Measurements from ENCODE around the gene TULP1.
"Not testable (repeated sequence)": the region's sequence is repeated elsewhere in the genome, so short reads cannot be mapped to it uniquely, and the experiment has no call there.

The TULP1 gene

GRCh38 chr6:35541836-35542235, 29.1 kb upstream of the TULP1 start:
- no peaks in the 10 kb centered on the region for H3K4me1 ChIP-seq (ENCODE audit: control insufficient read depth, insufficient read depth, low read length)
- no peak overlapping the region for H3K4me3 ChIP-seq (ENCODE audit: low read length)
- H3K27me3 ChIP-seq (ENCODE audit: control insufficient read depth, insufficient read depth, low read length) = peaks cover 11% of the 10 kb centered on the region
- H3K36me3 ChIP-seq (ENCODE audit: control insufficient read depth, insufficient read depth, low read length) = no peaks in the 10 kb centered on the region
- no peak overlapping the region for H3K9ac ChIP-seq (ENCODE audit: low read length)
- no peaks in the 10 kb centered on the region for H3K9me3 ChIP-seq (ENCODE audit: control insufficient read depth, low read length)

DNA sequence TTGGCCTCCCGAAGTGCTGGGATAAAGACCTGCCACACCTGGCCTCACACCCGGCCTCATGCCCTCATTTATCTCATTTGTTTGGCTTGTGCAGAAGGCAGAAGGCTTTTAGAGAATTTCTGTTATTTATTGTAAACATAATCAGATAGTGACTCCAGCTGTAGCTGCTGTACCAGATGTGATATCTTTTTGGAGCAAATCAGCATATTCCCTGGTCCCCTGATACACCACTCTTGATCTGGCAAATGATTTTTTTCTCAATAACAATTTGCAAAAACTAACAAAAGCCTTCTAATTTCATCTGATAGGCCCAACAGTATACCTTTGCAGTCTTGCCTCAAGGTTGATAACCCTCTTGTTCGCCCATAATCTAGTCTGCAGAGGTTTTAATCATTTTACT, 26.5 kb upstream of the TULP1 start:
- no peaks in the 10 kb centered on the region for H3K9me3 ChIP-seq (ENCODE audit: control insufficient read depth, low read length)
- no peaks in the 10 kb centered on the region for H3K4me1 ChIP-seq (ENCODE audit: control insufficient read depth, insufficient read depth, low read length)
- no peak overlapping the region for H3K9ac ChIP-seq (ENCODE audit: low read length)
- no peak overlapping the region for H3K4me3 ChIP-seq (ENCODE audit: low read length)
- H3K27me3 ChIP-seq (ENCODE audit: control insufficient read depth, insufficient read depth, low read length) = no peaks in the 10 kb centered on the region
- H3K36me3 ChIP-seq (ENCODE audit: control insufficient read depth, insufficient read depth, low read length) = no peaks in the 10 kb centered on the region

GRCh38 chr6:35535847-35536246, 23.2 kb upstream of the TULP1 start:
- H3K9ac ChIP-seq (ENCODE audit: low read length); H3K9me3 ChIP-seq (ENCODE audit: control insufficient read depth, low read length); H3K4me1 ChIP-seq (ENCODE audit: control insufficient read depth, insufficient read depth, low read length); H3K36me3 ChIP-seq (ENCODE audit: control insufficient read depth, insufficient read depth, low read length); H3K4me3 ChIP-seq (ENCODE audit: low read length); H3K27me3 ChIP-seq (ENCODE audit: control insufficient read depth, insufficient read depth, low read length): not testable (repeated sequence)

- Histone ChIP-seq H3K9me3 (ENCODE audit: control insufficient read depth, low read length) (no peaks in the 10 kb centered on the region), H3K27me3 (ENCODE audit: control insufficient read depth, insufficient read depth, low read length) (no peaks in the 10 kb centered on the region), H3K9ac (ENCODE audit: low read length) (no peak overlapping the region), H3K4me3 (ENCODE audit: low read length) (no peak overlapping the region), H3K4me1 (ENCODE audit: control insufficient read depth, insufficient read depth, low read length) (no peaks in the 10 kb centered on the region), H3K36me3 (ENCODE audit: control insufficient read depth, insufficient read depth, low read length) (no peaks in the 10 kb centered on the region)
These were observed 21.9 kb upstream of the TULP1 start for GRCh38 chr6:35534407-35535170.

DNA sequence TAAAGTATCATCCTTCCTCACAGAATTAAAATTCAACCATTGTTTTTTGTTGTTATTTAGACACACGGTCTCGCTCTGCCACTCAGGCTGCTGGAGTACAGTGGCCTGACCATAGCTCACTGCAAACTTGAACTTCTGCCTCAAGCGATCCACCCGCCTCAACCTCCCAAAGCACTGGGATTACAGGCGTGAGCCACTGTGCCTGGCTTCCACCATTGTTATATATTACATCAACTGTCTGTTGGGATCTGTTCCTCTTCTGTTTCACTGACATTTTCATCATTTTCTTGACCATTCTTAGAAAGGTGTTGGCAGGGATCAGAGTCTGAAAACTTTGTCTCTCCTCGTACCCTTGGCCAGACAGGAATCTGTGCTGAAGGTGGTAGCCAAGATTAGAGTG, 21.3 kb upstream of the TULP1 start:
- no peaks in the 10 kb centered on the region for H3K36me3 ChIP-seq (ENCODE audit: control insufficient read depth, insufficient read depth, low read length)
- H3K27me3 ChIP-seq (ENCODE audit: control insufficient read depth, insufficient read depth, low read length) = no peaks in the 10 kb centered on the region
- no peaks in the 10 kb centered on the region for H3K9me3 ChIP-seq (ENCODE audit: control insufficient read depth, low read length)
- no peak overlapping the region for H3K9ac ChIP-seq (ENCODE audit: low read length)
- no peak overlapping the region for H3K4me3 ChIP-seq (ENCODE audit: low read length)
- H3K4me1 ChIP-seq (ENCODE audit: control insufficient read depth, insufficient read depth, low read length) = no peaks in the 10 kb centered on the region

DNA sequence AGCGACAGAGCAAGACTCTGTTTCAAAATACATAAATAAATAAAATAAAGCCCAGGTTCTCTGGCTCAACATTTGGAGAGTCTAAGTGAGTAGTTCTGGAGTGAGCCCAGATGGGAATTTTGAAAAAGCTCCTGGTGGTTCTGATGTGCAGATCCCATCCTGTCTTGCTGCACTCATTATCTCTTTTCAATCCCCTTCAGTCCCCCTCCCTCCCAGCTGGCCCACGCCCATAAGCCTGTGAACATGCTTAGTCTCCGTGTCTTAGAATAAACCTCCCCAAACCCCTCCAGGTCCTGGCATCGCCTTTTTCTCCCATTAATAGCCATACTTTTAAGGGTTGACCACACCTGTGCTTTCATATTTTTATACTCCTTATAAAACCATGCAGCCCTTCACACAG, 19.4 kb upstream of the TULP1 start:
- Histone ChIP-seq H3K27me3 (ENCODE audit: control insufficient read depth, insufficient read depth, low read length) (no peaks in the 10 kb centered on the region), H3K36me3 (ENCODE audit: control insufficient read depth, insufficient read depth, low read length) (no peaks in the 10 kb centered on the region), H3K4me3 (ENCODE audit: low read length) (no peak overlapping the region), H3K4me1 (ENCODE audit: control insufficient read depth, insufficient read depth, low read length) (no peaks in the 10 kb centered on the region), H3K9me3 (ENCODE audit: control insufficient read depth, low read length) (no peaks in the 10 kb centered on the region), H3K9ac (ENCODE audit: low read length) (no peak overlapping the region)

DNA sequence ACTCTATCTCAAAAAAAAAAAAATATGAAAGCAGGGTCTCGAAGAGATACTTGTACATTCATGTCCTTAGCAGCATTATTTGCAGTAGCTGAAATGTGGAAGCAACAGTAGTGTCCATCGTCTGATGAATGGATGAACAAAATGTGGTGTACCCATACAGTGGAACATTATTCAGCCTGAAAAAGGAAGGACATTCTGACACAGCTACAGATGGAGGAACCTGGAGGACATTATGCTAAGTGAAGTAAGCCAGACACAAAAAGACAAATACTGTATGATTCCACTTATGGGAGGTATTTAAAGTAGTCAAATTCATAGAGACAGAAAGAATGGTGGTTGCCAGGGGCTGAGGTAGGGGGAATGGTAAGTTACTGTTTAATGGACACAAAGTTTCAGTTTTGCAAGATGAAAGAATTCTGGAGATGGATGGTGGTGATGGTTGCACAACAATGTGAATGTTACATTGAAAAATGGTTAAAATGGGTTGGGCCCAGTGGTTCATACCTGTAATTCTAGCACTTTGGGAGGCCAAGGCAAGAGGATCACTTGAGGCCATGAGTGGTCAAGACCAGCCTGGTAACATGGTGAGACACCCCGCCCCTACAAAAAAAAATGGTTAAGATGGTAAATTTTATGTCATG, 11.8 kb upstream of the TULP1 start:
- no peak overlapping the region for H3K4me3 ChIP-seq (ENCODE audit: low read length)
- H3K4me1 ChIP-seq (ENCODE audit: control insufficient read depth, insufficient read depth, low read length) = no peaks in the 10 kb centered on the region
- no peaks in the 10 kb centered on the region for H3K9me3 ChIP-seq (ENCODE audit: control insufficient read depth, low read length)
- no peak overlapping the region for H3K9ac ChIP-seq (ENCODE audit: low read length)
- H3K27me3 ChIP-seq (ENCODE audit: control insufficient read depth, insufficient read depth, low read length) = no peaks in the 10 kb centered on the region
- H3K36me3 ChIP-seq (ENCODE audit: control insufficient read depth, insufficient read depth, low read length) = no peaks in the 10 kb centered on the region

DNA sequence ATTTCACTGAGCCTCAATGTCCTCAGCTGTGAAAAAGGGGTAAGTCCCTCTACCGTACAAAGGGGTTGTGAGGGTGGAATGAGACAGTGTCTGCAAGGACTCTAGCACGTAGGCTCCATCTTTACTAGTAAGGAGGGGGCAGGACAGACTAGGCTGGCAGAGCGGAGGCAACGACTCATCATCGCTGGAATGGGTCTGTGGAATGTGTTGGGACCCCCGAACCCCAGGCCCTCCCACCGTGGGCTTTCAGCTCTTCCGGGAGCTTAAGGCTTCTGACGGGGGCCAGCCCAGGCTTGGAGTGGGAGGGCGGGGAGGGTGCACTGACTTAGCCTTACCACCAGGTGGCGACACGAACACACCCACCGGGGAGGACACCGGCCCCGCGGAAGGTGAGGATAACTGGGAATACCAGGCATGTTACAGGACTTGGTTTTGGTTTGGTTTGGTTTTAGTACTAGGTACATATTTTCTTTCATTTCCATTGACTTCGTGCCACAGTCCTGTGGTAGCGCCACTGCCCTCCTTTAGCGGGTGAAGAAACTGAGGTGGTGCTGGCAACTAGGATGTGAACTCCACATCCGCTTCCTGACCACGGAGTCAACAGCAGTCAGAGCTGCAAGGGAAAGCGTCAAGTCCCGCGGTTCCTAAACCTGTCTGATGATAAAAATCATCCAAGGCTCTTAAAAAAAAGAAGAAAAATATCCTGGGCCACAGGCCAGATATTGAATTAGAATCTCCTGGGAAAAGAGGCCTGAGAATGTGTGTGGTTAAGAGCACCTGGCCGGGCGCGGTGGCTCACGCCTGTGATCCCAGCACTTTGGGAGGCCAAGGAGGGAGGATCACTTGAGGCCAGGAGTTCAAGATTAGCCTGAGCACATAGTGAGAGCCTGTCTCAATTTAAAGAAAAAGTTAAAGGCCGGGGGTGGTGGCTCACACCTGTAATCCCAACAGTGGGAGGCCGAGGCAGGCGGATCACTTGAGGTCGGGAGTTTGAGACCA, 10.3 kb upstream of the TULP1 start:
- Histone ChIP-seq H3K36me3 (ENCODE audit: control insufficient read depth, insufficient read depth, low read length) (no peaks in the 10 kb centered on the region), H3K9me3 (ENCODE audit: control insufficient read depth, low read length) (no peaks in the 10 kb centered on the region), H3K9ac (ENCODE audit: low read length) (no peak overlapping the region), H3K4me1 (ENCODE audit: control insufficient read depth, insufficient read depth, low read length) (no peaks in the 10 kb centered on the region), H3K4me3 (ENCODE audit: low read length) (no peak overlapping the region), H3K27me3 (ENCODE audit: control insufficient read depth, insufficient read depth, low read length) (no peaks in the 10 kb centered on the region)

DNA sequence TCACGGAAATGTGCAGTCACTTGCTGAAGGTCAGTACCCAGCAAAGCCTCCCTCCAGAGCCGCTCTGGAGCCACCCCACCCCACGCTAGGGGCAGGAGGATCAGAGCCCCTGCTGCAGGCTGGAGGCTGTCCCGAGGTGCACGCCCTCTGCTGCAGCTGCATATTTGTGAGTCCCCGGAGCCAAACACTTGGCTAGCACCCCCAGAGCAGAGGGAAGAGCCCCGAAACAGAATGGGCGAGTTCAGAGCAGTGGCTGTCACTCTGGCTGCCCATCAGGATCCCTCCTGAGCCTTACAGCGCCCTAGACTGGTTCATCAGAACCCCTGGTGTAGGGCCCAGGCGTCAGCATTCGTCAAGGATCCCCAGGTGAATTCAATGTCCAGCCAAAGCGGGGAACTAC, 9.5 kb upstream of the TULP1 start:
- Histone ChIP-seq H3K27me3 (ENCODE audit: control insufficient read depth, insufficient read depth, low read length) (no peaks in the 10 kb centered on the region), H3K36me3 (ENCODE audit: control insufficient read depth, insufficient read depth, low read length) (no peaks in the 10 kb centered on the region), H3K4me1 (ENCODE audit: control insufficient read depth, insufficient read depth, low read length) (no peaks in the 10 kb centered on the region), H3K9ac (ENCODE audit: low read length) (no peak overlapping the region), H3K4me3 (ENCODE audit: low read length) (no peak overlapping the region), H3K9me3 (ENCODE audit: control insufficient read depth, low read length) (no peaks in the 10 kb centered on the region)

GRCh38 chr6:35521235-35521634, 8.5 kb upstream of the TULP1 start:
- no peak overlapping the region for H3K9ac ChIP-seq (ENCODE audit: low read length)
- H3K36me3 ChIP-seq (ENCODE audit: control insufficient read depth, insufficient read depth, low read length) = no peaks in the 10 kb centered on the region
- no peaks in the 10 kb centered on the region for H3K27me3 ChIP-seq (ENCODE audit: control insufficient read depth, insufficient read depth, low read length)
- no peaks in the 10 kb centered on the region for H3K9me3 ChIP-seq (ENCODE audit: control insufficient read depth, low read length)
- no peak overlapping the region for H3K4me3 ChIP-seq (ENCODE audit: low read length)
- H3K4me1 ChIP-seq (ENCODE audit: control insufficient read depth, insufficient read depth, low read length) = no peaks in the 10 kb centered on the region

DNA sequence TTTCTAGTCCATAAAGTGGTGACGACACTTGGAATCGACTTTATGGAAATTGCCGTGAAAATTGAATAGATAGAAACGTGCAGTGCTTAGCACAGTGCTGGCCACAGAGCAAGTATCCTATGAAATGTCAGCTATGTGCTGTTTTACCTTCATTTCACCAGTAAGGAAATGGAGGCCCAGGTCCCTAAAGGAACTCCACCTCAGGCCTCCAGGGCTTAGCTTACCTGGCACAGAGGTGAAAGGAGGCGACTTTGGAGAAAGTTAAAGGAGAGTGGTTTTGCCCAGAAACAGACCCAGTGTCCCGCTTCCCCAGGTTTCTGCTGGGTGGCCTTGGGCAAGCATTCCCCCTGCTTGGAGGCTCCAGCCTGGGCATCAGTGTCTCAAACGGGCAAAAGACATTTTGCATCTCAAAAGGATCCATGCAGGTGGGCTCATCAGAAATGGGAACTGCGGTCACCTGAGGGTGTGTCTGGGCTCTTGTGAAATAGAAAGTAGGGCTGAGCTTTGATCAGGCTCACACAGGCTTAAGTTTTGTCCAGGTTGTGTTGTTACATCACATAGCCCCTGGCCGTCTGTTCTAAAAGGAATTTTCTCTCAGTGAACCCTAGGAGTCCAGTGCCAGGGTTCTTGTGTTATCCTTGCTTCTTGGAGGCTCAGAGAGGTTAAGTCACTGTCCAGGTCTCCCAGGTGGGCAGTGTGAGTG, 6.8 kb upstream of the TULP1 start:
- H3K4me1 ChIP-seq (ENCODE audit: control insufficient read depth, insufficient read depth, low read length) = no peaks in the 10 kb centered on the region
- H3K9ac ChIP-seq (ENCODE audit: low read length) = no peak overlapping the region
- no peaks in the 10 kb centered on the region for H3K27me3 ChIP-seq (ENCODE audit: control insufficient read depth, insufficient read depth, low read length)
- no peak overlapping the region for H3K4me3 ChIP-seq (ENCODE audit: low read length)
- no peaks in the 10 kb centered on the region for H3K36me3 ChIP-seq (ENCODE audit: control insufficient read depth, insufficient read depth, low read length)
- no peaks in the 10 kb centered on the region for H3K9me3 ChIP-seq (ENCODE audit: control insufficient read depth, low read length)
